Measurements from ENCODE around the gene P2RX3. TPM values are rescaled to one million over a fixed set of nuclear protein-coding genes. Genes with fewer than 3 reads are reported as not detected.
"Not testable (repeated sequence)": the region's sequence is repeated elsewhere in the genome, so short reads cannot be mapped to it uniquely, and the experiment has no call there.

The P2RX3 gene
- total RNA-seq, 4 donors from 2014 or later, result not detected

DNA sequence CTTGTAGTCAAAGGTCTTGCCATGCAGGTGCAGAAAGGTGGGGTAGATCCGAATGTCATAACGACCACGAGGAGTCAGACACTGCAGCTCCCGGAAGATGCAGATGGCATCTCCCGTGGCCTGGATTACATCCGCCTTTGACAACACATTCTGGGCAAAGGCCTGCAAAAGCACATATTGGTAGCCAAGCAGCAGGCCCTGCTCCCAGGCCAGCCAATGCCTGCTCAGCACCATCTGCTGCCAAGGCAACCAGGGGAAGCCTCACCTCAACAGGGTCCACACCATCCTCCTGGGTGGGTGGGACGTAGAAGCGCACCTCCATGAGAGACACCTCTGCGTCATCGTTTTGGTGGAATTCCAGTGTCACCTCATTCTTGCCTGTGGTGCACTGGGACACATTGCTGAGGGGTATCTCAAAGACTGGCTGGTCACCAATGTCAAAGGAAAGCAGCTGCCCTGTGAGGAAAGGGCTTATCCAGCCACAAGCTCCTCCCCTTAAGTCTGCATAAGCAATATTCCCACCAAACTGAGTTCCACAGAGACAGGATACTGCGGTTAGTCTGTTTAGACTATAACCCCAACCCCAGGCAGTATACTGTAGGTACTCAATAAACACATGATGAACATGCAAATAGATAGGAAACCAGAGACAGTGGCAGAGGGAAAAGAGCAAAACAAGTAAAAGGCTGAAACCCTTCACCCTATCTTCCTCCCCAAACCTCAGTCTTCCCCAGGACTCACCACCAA is 5.3 kb upstream of the P2RX3 start:
- H3K4me3 ChIP-seq, result no peak overlapping the region
- H3K9me3 ChIP-seq, result no peaks in the 10 kb centered on the region
- TF ChIP-seq CTCF (IDR thresholded peaks at IDR 0.05 in 4 of 5, conservative IDR thresholded peaks at IDR 0.05 in 1 of 5) (no peak), POLR2A (IDR thresholded peaks at IDR 0.05) (no peak)
- DNase-seq (no peak), ATAC-seq (no peak)
- no peaks in the 10 kb centered on the region for H3K27me3 ChIP-seq
- peaks cover 0 to 55% of the 10 kb centered on the region in 2 donors for H3K36me3 ChIP-seq
- H3K27ac ChIP-seq, result no peak overlapping the region
- peaks cover 16 to 18% of the 10 kb centered on the region in 2 donors for H3K4me1 ChIP-seq
- in situ Hi-C loops (cut with MboI; ENCODE audit: low sequenced_read_pairs in 4 of 4) (loop anchor here in 3 of 4 donors (25.0 kb wide), 4 partner anchors 96 to 429 kb away; partner anchors contain the start of genes APLNR (in 1 of the 3), BTBD18 (in 1 of the 3), CTNND1 (in 1 of the 3) and YPEL4 (in 1 of the 3)), intact Hi-C loops (cut with DNase I; ENCODE audit: low total_unique reads) (no loop called here)

GRCh38 chr11:57335023-57335342 is 3.2 kb upstream of the P2RX3 start:
- ATAC-seq (peak in 1 of 2 donors; percentile 20), DNase-seq (no peak)
- H3K27ac ChIP-seq, result peak overlapping the region; percentile 95 to 98 (median 96)
- H3K9me3 ChIP-seq, result no peaks in the 10 kb centered on the region
- intact Hi-C loops (cut with DNase I; ENCODE audit: low total_unique reads) (no loop called here), in situ Hi-C loops (cut with MboI; ENCODE audit: low sequenced_read_pairs in 4 of 4) (loop anchor here in 3 of 4 donors (25.0 kb wide), 4 partner anchors 98 to 427 kb away; partner anchors contain the start of genes APLNR (in 1 of the 3), BTBD18 (in 1 of the 3), CTNND1 (in 1 of the 3) and YPEL4 (in 1 of the 3))
- H3K4me1 ChIP-seq, result peaks cover 16 to 18% of the 10 kb centered on the region in 2 donors
- peak overlapping the region; percentile 92 to 98 (median 96) for H3K4me3 ChIP-seq
- H3K36me3 ChIP-seq, result peaks cover 0 to 34% of the 10 kb centered on the region in 2 donors
- TF ChIP-seq POLR2A (IDR thresholded peaks at IDR 0.05), result no peak
- no peak for TF ChIP-seq CTCF (IDR thresholded peaks at IDR 0.05 in 4 of 5, conservative IDR thresholded peaks at IDR 0.05 in 1 of 5)
- no peaks in the 10 kb centered on the region for H3K27me3 ChIP-seq

GRCh38 chr11:57335343-57336110 is 2.6 kb upstream of the P2RX3 start, which contains the start of gene SSRP1:
Gene SSRP1 (minus strand): TSS chr11:57335892. CDS start chr11:57335121, 771 bp downstream.
- DNase-seq (peak; percentile 83 to 87), ATAC-seq (peak; percentile 97)
- no peaks in the 10 kb centered on the region for H3K27me3 ChIP-seq
- peaks cover 0 to 29% of the 10 kb centered on the region in 2 donors for H3K36me3 ChIP-seq
- H3K4me3 ChIP-seq, result peak within 1 kb of the TSS; percentile 92 to 98 (median 96)
- peak within 1 kb of the TSS; percentile 95 to 98 (median 96) for H3K27ac ChIP-seq
- H3K4me1 ChIP-seq, result peaks cover 16 to 18% of the 10 kb centered on the region in 2 donors
- intact Hi-C loops (cut with DNase I; ENCODE audit: low total_unique reads) (no loop called here), in situ Hi-C loops (cut with MboI; ENCODE audit: low sequenced_read_pairs in 4 of 4) (loop anchor here in 3 of 4 donors (25.0 kb wide), 4 partner anchors 98 to 427 kb away; partner anchors contain the start of genes APLNR (in 1 of the 3), BTBD18 (in 1 of the 3), CTNND1 (in 1 of the 3) and YPEL4 (in 1 of the 3))
- TF ChIP-seq CTCF (IDR thresholded peaks at IDR 0.05 in 4 of 5, conservative IDR thresholded peaks at IDR 0.05 in 1 of 5) (no peak), POLR2A (IDR thresholded peaks at IDR 0.05) (peak; percentile 26 to 51)
- no peaks in the 10 kb centered on the region for H3K9me3 ChIP-seq

GRCh38 chr11:57336111-57336666 is 2.0 kb upstream of the P2RX3 start:
- H3K9me3 ChIP-seq, result no peaks in the 10 kb centered on the region
- H3K4me3 ChIP-seq, result peak overlapping the region; percentile 92 to 98 (median 96)
- TF ChIP-seq CTCF (IDR thresholded peaks at IDR 0.05 in 4 of 5, conservative IDR thresholded peaks at IDR 0.05 in 1 of 5) (no peak), POLR2A (IDR thresholded peaks at IDR 0.05) (no peak)
- H3K36me3 ChIP-seq, result peaks cover 0 to 22% of the 10 kb centered on the region in 2 donors
- H3K4me1 ChIP-seq, result peaks cover 16 to 18% of the 10 kb centered on the region in 2 donors
- H3K27me3 ChIP-seq, result no peaks in the 10 kb centered on the region
- DNase-seq (no peak), ATAC-seq (peak in 1 of 2 donors; percentile 7)
- in situ Hi-C loops (cut with MboI; ENCODE audit: low sequenced_read_pairs in 4 of 4), result loop anchor here in 3 of 4 donors (25.0 kb wide), 4 partner anchors 99 to 426 kb away; partner anchors contain the start of genes APLNR (in 1 of the 3), BTBD18 (in 1 of the 3), CTNND1 (in 1 of the 3) and YPEL4 (in 1 of the 3)
- intact Hi-C loops (cut with DNase I; ENCODE audit: low total_unique reads), result no loop called here
- peak overlapping the region; percentile 95 to 98 (median 96) for H3K27ac ChIP-seq

GRCh38 chr11:57336856-57337255 is 1.3 kb upstream of the P2RX3 start:
- H3K36me3 ChIP-seq, result peaks cover 0 to 16% of the 10 kb centered on the region in 2 donors
- peak overlapping the region in 1 of 4 donors; percentile 96 for H3K27ac ChIP-seq
- DNase-seq; H3K9me3 ChIP-seq; intact Hi-C loops (cut with DNase I; ENCODE audit: low total_unique reads); ATAC-seq; H3K27me3 ChIP-seq; H3K4me3 ChIP-seq: not testable (repeated sequence)
- peaks cover 16 to 18% of the 10 kb centered on the region in 2 donors for H3K4me1 ChIP-seq
- in situ Hi-C loops (cut with MboI; ENCODE audit: low sequenced_read_pairs in 4 of 4), result loop anchor here in 3 of 4 donors (25.0 kb wide), 4 partner anchors 100 to 425 kb away; partner anchors contain the start of genes APLNR (in 1 of the 3), BTBD18 (in 1 of the 3), CTNND1 (in 1 of the 3) and YPEL4 (in 1 of the 3)

All from gastrocnemius medialis (tissue), 4 donors.